ENCODE measurements around the gene GTF2H4.
"Not testable (repeated sequence)": the region's sequence is repeated elsewhere in the genome, so short reads cannot be mapped to it uniquely, and the experiment has no call there.

GTF2H4 gene

GRCh38 chr6:30924040-30924627 lies 16.1 kb downstream of the GTF2H4 start:
- not testable (repeated sequence) for DNase-seq (ENCODE audit: low read depth in 3 of 3)

GRCh38 chr6:30926644-30927043 lies 18.6 kb downstream of the GTF2H4 start:
- no peak for DNase-seq (ENCODE audit: low read depth in 3 of 3)

- DNase-seq (ENCODE audit: low read depth in 3 of 3), result not testable (repeated sequence)
Observed at GRCh38 chr6:30927080-30927479, 19.1 kb downstream of the GTF2H4 start.

- no peak for DNase-seq (ENCODE audit: low read depth in 3 of 3)
Observed at GRCh38 chr6:30928677-30929076, 20.7 kb downstream of the GTF2H4 start.

- DNase-seq (ENCODE audit: low read depth in 3 of 3), result no peak
Observed at GRCh38 chr6:30930506-30930905, 22.5 kb downstream of the GTF2H4 start.

- DNase-seq (ENCODE audit: low read depth in 3 of 3), result no peak
Observed at GRCh38 chr6:30931272-30931671, 23.3 kb downstream of the GTF2H4 start.

- no peak for DNase-seq (ENCODE audit: low read depth in 3 of 3)
Observed at GRCh38 chr6:30931969-30932645, 24.1 kb downstream of the GTF2H4 start, which contains the start of gene SFTA2. Gene SFTA2 (minus strand): TSS chr6:30932170. CDS start chr6:30932096, 74 bp downstream.

DNA sequence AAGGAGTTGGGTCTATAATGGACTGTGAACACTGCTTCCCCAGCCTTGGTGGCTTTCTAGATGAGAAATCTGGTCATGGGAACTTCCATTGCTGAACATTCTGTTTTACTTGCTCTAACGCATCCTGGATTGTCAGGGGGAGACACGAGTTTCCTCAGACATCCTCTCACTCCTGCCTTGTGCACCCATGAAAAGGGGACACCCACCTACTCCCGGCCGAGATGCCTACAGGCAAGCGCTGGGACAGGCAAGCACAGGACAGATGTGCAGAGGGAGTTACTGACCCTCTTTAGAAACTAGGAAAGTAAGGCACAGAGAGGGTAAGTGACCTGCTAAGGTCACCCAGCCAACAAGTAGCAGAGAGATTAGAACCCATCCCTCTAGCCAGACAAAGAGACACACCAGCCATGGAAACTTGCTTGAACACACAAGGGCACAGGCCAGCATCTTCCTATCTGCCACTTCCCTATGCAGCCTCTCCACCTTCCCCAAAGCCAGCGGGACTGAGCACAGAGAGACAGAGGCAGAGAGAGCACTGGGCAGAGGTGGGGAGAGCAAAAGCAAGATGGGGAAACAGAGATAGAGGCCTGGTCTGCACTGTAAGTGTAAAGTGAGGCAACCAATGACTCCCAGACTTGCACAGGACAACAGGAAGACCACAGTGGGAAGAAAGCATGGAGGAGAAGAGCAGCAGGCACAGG lies 24.8 kb downstream of the GTF2H4 start:
- no peak for DNase-seq (ENCODE audit: low read depth in 3 of 3)

GRCh38 chr6:30935018-30935417 lies 27.0 kb downstream of the GTF2H4 start:
- no peak for DNase-seq (ENCODE audit: low read depth in 3 of 3)

- DNase-seq (ENCODE audit: low read depth in 3 of 3), result no peak
Observed at GRCh38 chr6:30937265-30937664, 29.3 kb downstream of the GTF2H4 start.

GRCh38 chr6:30938730-30939129 lies 30.7 kb downstream of the GTF2H4 start:
- no peak for DNase-seq (ENCODE audit: low read depth in 3 of 3)

GRCh38 chr6:30939473-30939872 lies 31.5 kb downstream of the GTF2H4 start:
- no peak for DNase-seq (ENCODE audit: low read depth in 3 of 3)

DNA sequence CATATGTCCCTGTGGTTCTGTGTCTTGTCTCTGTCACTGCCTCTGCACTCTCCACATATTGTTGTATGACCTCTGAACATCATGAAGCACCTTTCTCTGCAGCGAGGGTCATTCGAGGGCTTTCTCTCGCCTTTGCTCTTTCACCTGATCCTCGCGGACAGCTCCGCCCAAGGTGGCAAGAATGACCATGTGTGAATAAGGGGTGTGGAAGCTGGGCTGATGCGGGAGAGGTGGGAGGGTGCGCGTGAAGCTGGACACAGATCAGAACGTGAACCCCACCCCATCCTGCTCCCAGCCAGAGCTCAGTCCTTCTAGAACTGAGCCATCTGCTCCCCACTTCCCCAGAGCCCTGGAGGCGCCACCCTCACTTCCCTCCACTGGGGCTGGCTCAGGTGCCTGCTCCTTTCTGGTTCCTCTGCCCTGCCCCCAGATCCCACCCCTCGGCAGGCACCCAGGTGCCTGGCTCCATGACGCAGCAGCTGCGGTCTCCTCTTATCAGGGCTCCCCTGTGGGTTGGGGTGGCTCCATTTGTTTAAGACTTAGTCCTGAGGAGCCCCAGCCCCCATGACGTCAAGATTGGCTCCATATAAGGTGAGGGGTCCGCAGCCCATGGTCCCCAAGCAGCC lies 32.5 kb downstream of the GTF2H4 start, which contains the start of gene MUCL3:
TSS of gene MUCL3 (plus strand) at position 613 of the 626 bp plus-strand sequence. CDS start 27 bp downstream, outside the sequence.
- DNase-seq (ENCODE audit: low read depth in 3 of 3), result no peak

DNA sequence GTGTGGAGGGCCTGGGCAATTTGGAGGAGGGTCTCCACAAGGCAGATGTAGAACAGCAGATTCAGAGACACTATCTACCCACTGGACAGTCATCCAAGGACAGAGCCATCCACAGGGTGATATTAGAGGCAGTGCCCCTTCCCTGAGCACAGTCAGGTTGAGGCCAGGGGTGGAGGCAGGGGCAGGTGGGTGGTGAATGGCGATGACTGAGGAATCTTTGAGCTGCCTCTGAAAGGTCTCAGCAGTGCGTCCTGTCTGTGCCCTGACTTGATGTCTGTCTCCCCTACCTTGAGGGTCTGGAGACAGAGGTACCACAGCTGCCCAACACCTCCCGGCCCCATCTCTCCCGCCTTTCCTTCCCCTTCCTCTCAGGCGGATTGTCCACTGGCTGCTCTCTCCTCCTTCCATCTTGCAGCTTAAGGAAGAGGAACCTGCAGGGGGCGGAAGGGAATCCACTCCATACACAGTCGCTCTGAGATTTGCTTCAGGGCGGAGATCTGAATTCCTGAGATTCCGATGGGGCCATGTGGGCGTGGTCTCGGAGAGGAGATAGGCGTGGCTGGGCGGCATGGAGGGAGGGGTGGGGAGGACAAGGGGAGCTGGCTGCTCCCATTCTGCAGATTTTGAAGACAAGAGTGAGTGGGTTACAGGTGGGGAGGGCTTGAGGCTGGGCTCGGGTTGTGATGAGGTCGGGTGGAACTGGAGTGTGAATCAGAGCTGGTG lies 34.5 kb downstream of the GTF2H4 start:
- no peak for DNase-seq (ENCODE audit: low read depth in 3 of 3)

DNA sequence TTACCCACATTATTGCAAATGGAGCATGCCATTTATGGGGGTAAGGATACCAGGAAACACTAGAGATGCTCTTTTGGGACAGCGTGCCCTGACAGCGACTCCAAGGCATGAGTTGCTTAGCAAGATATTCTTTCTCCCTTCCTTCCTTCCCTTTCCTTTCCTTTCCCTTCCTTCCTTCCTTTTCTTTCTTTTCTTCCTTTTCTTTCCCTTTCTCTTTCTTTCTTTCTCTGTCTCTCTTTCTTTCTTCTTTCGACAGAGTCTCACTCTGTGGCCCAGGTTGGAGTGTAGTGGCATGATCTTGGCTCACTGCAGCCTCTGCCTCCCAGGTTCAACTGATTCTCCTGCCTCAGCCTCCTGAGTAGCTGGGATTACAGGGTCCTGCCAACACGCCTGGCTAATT lies 36.0 kb downstream of the GTF2H4 start:
- no peak for DNase-seq (ENCODE audit: low read depth in 3 of 3)

DNA sequence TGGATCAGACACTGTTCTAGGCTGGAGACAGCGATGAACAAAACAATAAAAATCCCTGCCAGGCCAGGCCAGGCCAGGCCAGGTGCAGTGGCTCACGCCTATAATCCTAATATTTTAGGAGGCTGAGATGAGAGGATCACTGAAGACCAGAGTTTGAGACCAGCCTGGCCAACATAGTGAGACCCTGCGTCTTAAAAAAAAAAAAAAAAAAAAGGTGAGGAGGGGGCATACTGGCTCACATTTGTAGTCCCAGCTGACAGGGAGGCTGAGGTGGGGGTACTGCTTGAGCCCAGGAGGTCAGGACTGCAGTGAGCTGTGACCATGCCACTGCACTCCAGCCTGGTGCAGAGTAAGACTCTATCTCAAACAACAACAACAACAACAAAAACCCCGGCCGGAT lies 37.3 kb downstream of the GTF2H4 start:
- no peak for DNase-seq (ENCODE audit: low read depth in 3 of 3)

DNA sequence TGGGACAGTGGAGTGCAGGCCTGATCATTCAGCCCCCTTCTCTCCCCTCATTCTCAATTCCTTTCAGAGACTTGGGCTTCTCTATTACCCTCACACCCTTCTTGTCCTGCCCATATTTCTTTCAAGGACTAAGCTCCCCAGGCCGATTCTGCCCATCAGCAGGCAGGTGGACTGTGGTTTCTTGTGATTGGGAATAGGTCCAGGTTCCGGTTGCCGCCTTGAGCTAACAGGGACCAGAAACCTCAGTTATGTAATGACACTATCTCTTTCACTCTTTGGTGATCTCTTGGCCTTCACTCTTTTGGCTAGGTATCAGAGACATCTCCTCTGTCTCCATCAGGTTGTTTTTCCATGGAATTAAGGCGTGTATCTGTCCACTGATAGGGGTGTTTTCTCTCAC lies 39.2 kb downstream of the GTF2H4 start:
- no peak for DNase-seq (ENCODE audit: low read depth in 3 of 3)

DNA sequence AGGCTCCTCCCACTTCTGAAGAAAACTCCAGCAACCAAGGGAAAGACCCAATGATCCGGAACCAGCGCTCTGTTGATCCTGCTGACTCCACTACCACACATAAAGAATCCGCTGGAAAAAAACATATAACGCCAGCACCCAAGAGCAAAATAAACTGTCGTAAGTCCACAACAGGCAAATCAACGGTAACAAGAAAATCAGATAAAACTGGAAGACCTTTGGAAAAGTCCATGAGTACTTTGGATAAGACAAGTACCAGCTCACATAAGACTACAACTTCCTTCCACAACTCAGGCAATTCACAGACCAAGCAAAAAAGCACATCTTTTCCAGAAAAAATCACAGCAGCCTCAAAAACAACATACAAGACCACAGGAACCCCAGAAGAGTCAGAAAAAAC lies 40.8 kb downstream of the GTF2H4 start:
- DNase-seq (ENCODE audit: low read depth in 3 of 3), result no peak

DNA sequence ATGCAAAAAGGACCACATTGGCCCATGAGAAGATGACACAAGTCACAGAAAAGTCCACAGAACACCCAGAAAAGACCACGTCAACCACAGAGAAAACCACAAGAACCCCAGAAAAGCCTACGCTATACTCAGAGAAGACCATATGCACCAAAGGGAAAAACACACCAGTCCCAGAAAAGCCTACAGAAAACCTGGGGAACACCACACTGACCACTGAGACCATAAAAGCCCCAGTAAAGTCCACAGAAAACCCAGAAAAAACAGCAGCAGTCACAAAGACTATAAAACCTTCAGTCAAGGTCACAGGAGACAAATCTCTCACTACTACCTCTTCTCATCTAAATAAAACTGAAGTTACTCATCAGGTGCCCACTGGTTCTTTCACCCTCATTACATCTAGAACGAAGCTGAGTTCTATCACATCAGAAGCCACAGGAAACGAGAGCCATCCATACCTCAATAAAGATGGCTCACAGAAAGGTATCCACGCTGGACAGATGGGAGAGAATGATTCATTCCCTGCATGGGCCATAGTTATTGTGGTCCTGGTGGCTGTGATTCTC lies 44.0 kb downstream of the GTF2H4 start:
- DNase-seq (ENCODE audit: low read depth in 3 of 3), result no peak

GRCh38 chr6:30954631-30955366 lies 46.8 kb downstream of the GTF2H4 start:
- DNase-seq (ENCODE audit: low read depth in 3 of 3), result no peak

Data from stimulated activated CD4-positive, alpha-beta T cell treated with anti-CD3 and anti-CD28 coated beads, TNF-alpha, amount 100 ng/mL, for 4 hours (primary cell).